Umbilical cord (tissue), 2 donors: Measurements from ENCODE around the gene MAPK10. TPM values are rescaled to one million over a fixed set of nuclear protein-coding genes. Genes with fewer than 3 reads are reported as not detected.
"Not testable (repeated sequence)": the region's sequence is repeated elsewhere in the genome, so short reads cannot be mapped to it uniquely, and the experiment has no call there.

Source experiments
- DNase-seq: peaks from one replicate; pipeline ENCODE4 v3.0.0-alpha.2; 2015; ENCODE audit warnings: low spot score
- total RNA-seq: library from RNA; depleted of rRNA; stranded (reverse); fragments of >200 nt; gene quantifications from one replicate; pipeline ENCODE4 v1.2.3, GENCODE V29; 2014; ENCODE audit warnings: low replicate concordance; ENCODE audit not compliant: insufficient read depth

The MAPK10 gene
- total RNA-seq, 1 donor from 2014 or later, result 135 TPM

- DNase-seq, result no peak
Observed at GRCh38 chr4:86036736-86037135, 323.1 kb downstream of the MAPK10 start.

- DNase-seq, result no peak
Observed at GRCh38 chr4:86035688-86036087, 324.2 kb downstream of the MAPK10 start.

DNA sequence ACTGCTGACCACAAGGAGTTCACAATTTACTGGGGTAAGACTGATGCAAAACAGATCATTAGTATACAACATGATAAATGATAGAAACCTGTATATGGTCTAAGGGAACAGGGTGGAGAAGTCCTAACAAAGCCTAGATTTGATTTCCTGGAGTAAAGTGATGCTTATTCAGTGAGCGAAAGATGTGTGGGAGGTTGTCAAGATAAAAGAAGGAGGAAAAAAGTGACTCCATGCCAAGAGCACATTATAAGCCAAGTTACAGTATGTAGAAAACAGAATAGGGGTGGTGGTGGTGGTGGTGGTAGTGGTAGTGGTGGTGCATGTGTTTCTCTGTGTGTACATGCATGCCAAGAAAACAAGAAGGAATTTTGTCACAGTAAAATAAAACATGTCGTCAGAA lies 325.2 kb downstream of the MAPK10 start:
- no peak for DNase-seq

DNA sequence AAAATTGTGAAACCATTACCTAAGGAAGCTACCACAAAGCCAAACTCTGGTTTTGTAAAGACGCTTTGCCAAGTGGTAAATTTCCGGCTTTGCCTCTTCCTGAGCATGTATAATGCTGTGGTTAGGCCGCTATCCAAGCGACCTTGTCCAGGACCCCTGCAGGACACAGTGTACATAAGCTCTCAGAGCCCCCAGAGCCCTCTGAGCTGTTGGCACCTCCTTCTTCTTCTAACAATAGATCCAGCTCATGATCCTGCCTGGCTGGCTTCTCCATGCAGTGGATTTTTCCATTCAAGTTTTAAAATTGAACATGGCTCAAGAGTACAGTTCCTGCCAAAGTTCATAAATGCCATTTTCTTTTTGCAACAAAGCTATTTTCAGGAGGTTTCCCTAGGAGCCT lies 326.7 kb downstream of the MAPK10 start:
- peak; percentile 76 for DNase-seq

DNA sequence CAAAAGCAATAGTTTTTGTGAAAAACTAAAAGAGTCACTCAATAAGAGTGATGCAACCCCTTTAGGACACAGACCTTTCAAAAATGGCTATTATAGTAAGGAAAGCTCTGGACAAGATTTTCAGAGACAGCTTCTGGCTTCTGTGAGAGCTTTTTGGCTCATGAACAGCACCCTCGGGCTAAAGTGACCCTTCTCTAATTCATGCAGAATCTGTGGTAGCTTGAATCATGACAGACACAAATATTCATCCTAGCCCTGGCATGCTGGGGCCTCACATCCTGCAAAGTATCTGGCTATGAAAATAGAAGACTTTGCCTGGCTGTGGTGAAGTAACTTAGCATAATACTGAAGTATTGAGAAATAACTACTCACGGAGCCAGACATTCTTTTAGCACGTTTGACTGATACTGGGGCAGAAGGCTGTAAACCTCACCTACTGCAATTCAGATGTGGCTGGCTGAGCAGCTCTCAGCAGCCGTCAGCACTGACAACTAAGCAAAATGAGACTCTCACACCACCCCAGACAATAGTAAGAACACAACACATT lies 327.3 kb downstream of the MAPK10 start:
- peak; percentile 81 for DNase-seq

GRCh38 chr4:86031927-86032326 lies 327.9 kb downstream of the MAPK10 start:
- no peak for DNase-seq

DNA sequence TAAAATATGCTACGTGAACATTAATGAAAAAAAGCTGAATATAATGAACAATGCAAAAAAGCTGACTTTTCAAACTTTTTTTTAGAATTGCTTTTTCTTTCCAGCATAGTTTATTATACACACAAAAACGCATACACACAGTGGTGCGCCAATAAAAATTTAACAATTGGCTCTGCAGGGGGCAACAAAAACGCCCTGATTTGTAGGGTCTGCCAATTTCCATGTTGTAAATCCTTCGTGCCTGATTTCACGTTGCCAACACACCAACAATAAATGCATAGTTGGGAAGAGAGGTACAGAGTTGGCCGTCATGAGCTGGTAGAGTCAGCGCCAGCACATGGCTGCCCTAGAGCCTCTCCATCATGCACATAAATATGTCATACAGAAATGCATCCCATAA lies 333.1 kb downstream of the MAPK10 start:
- DNase-seq, result no peak

GRCh38 chr4:86021671-86022070 lies 338.2 kb downstream of the MAPK10 start:
- not testable (repeated sequence) for DNase-seq

- no peak for DNase-seq
Observed at GRCh38 chr4:86019906-86020305, 339.9 kb downstream of the MAPK10 start.

GRCh38 chr4:86019362-86019761 lies 340.5 kb downstream of the MAPK10 start:
- no peak for DNase-seq

- DNase-seq, result no peak
Observed at GRCh38 chr4:86015412-86016350, 344.2 kb downstream of the MAPK10 start.

GRCh38 chr4:86014599-86014998 lies 345.3 kb downstream of the MAPK10 start:
- DNase-seq, result peak; percentile 50

DNA sequence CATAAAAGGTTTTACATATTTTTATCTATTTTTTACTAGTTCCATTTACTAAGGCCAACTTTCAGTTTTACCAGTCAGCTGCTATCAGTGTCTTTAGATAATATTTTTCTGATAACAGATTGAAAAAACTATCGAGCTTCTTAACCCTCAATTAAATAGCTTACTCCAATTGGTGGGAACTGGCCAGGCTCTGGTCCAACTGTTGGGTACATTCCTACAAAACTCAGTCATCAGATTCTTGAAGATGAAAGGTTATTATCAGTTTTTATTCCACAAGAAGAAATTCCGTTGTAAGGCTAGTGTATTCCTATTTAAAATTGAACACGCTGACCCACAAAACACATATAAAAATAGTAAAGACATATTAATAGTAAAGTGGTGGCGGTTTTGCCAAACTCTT lies 346.2 kb downstream of the MAPK10 start:
- peak; percentile 63 for DNase-seq

- no peak for DNase-seq
Observed at GRCh38 chr4:86011117-86011516, 348.7 kb downstream of the MAPK10 start.

DNA sequence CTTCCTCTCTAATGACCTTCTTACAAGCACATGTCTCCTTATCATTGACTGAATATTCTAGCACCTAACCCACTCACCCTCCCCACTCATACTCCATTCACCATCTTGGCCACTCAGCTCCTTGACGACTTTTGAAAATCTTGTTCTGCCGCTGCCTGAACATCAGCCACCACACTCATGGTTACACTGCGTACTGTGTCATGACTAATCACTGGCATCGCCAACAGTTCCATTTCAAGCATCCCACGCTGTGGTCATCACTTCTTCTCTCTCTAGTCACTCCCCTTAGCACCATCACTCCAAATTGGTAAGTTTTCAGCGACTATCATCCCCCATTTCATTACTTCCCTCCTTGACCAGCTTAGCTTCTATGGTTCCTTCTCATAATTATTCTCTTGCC lies 352.8 kb downstream of the MAPK10 start:
- DNase-seq, result no peak

GRCh38 chr4:86006057-86006456 lies 353.8 kb downstream of the MAPK10 start:
- DNase-seq, result no peak

GRCh38 chr4:86004030-86004429 lies 355.8 kb downstream of the MAPK10 start:
- DNase-seq, result no peak

DNA sequence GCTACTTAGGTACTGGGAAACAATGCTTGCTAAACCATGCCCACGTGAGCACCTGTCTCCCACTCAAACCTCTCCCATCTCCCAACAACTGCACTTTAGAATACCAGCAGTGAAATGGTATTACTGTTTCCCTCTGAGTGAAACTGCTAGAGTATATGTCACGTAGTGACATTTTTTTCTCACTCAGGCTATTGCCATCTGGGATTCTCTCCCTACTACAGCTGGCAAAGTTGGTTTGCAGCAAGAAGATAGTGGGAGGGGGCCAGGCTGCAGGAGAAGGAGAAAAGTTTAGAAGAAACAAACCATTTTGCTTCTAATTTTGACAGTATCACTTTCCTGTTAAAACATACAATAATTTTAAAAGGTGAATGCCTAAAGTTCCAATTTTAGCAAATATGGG lies 358.3 kb downstream of the MAPK10 start:
- DNase-seq, result no peak

DNA sequence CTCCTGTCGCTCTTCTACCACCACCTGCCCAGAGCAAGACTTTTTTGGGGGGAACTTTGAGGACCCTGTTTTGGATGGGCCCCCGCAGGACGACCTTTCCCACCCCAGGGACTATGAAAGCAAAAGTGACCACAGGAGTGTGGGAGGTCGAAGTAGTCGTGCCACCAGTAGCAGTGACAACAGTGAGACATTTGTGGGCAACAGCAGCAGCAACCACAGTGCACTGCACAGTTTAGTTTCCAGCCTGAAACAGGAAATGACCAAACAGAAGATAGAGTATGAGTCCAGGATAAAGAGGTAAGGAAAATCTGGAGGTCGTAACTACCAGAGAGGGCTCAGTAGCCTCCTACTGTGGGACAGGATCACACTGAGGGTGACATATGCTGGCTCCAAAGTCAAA lies 364.5 kb downstream of the MAPK10 start:
- no peak for DNase-seq

DNA sequence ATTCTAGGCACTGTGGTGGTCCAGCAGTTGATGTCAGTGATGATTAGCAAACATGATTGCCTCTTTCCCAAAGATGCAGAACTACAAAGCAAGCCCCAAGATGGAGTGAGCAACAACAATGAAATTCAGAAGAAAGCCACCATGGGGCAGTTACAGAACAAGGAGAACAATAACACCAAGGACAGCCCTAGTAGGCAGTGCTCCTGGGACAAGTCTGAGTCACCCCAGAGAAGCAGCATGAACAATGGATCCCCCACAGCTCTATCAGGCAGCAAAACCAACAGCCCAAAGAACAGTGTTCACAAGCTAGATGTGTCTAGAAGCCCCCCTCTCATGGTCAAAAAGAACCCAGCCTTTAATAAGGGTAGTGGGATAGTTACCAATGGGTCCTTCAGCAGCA lies 365.3 kb downstream of the MAPK10 start:
- DNase-seq, result no peak

DNA sequence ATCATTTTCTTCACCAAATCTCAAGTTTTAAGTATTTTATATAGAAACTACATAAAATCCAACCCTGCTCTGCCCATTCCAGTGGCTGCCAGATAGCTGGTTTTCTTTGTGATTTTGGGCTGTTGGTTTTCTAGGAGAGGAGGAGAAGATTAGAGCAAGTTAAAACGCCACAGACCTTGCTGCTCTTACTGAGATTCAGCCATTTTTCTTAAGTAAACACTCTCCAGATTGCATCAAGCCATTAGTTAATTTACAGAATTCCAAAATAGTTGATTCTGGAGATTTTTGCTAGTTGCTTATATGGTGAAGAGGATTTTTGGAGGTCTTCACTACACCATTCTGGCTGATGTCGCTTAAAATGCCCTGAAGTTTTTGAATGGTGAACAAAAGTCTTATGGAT lies 366.2 kb downstream of the MAPK10 start:
- DNase-seq, result no peak

DNA sequence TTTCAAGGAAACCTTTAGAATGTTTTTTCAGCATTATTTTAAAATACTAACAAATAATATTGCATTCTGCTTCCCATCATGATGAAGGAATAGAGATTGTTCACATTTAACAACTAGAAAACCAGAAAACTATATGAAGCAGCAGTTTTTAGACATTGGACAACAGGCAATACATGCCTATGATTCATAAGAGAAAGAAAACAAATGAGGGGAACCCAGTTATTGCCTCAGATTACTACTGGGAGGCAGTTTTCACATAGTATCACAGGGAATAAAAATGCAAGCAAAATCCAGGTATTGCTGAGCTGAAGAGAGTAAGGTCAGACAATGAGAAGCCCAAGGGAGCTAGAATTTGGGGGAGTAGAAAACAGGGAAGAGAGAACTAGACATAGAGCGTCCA lies 373.6 kb downstream of the MAPK10 start:
- DNase-seq, result no peak

- no peak for DNase-seq
Observed at GRCh38 chr4:85979276-85979675, 380.6 kb downstream of the MAPK10 start.
